Mammary epithelial cell (primary cell): ENCODE data around the gene ADAT1.

Experiments
- CTCF ChIP-seq, 2 donors: IDR thresholded peaks in 1 of 2; conservative IDR thresholded peaks in 1 of 2; 2 replicates each; pipeline ENCODE4 v1.5.1; 2011 to 2012; ENCODE audit warnings: inconsistent platforms in 2 of 2, low read length in 2 of 2, mild to moderate bottlenecking in 2 of 2, control low read depth in 1 of 2, low read depth in 1 of 2; ENCODE audit not compliant: insufficient read depth in 1 of 2; ENCODE audit errors: extremely low read depth in 1 of 2
- EZH2 ChIP-seq: IDR thresholded peaks from 2 replicates; pipeline ENCODE4 v1.6.1; 2012; ENCODE audit warnings: low read length, inconsistent platforms, borderline replicate concordance

- no peak for TF ChIP-seq CTCF (conservative IDR thresholded peaks at IDR 0.05 in 1 of 2, IDR thresholded peaks at IDR 0.05 in 1 of 2; ENCODE audit: extremely low read depth in 1 of 2, insufficient read depth in 1 of 2, low read depth in 1 of 2, low read length in 2 of 2)
- no peak for TF ChIP-seq EZH2
Measured at GRCh38 chr16:75620326-75621169, 2.5 kb downstream of the ADAT1 start.
